ENCODE measurements around the gene CYP46A1.

CYP46A1 gene

DNA sequence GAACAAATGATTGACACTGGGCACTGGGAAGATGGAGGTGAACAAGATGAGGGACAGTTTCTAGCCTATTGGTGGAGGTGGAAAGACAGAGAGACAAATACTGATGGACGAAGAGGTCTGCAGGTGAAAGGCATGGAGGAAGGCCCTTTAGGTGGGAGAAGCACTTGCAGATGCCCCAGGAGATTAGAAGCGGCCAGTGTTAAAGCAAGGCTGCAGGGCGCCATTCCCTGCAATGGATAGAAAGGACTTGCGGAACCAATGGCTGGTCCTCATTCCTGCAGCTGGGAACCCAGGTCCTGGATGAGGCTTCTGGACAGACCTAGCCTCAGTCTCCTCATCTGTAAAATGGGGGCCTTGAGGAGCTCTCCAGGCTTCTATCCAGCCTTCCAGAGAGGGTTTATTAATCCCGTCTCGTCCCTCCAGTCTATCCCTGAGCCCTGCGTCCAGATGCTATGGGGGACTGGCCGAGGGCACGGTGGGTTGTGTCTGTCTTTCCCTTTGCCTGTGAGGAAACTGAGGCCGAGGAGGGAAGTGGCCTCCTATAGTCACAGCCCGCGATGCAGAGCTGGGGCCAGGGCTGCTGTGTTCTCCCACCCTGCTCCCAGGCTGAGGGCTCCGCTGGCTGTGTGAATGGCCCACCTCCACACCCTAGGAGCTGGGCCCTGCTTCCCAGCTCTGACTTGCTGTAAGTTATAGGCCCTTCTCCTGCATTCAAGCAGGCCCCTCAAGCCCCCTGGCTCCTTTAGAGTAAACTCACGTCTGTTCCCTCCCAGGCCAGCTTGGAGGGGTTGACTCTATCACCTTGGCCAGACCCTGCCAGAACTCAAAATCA is 33.0 kb downstream of the CYP46A1 start:
- TF ChIP-seq SIN3A (IDR thresholded peaks at IDR 0.05; ENCODE audit: borderline replicate concordance, insufficient read depth, low read length), result no peak
- TF ChIP-seq POLR2AphosphoS5 (IDR thresholded peaks at IDR 0.05; ENCODE audit: low read depth, low read length), result no peak
- no peak for TF ChIP-seq TAF1 (IDR thresholded peaks at IDR 0.05; ENCODE audit: borderline replicate concordance, insufficient read depth, low read length)
- TF ChIP-seq FOXP2 (optimal IDR thresholded peaks at IDR 0.05; ENCODE audit: borderline replicate concordance, extremely low read depth, extremely low read length, insufficient read depth), result no peak
- TF ChIP-seq, protein P1, sequence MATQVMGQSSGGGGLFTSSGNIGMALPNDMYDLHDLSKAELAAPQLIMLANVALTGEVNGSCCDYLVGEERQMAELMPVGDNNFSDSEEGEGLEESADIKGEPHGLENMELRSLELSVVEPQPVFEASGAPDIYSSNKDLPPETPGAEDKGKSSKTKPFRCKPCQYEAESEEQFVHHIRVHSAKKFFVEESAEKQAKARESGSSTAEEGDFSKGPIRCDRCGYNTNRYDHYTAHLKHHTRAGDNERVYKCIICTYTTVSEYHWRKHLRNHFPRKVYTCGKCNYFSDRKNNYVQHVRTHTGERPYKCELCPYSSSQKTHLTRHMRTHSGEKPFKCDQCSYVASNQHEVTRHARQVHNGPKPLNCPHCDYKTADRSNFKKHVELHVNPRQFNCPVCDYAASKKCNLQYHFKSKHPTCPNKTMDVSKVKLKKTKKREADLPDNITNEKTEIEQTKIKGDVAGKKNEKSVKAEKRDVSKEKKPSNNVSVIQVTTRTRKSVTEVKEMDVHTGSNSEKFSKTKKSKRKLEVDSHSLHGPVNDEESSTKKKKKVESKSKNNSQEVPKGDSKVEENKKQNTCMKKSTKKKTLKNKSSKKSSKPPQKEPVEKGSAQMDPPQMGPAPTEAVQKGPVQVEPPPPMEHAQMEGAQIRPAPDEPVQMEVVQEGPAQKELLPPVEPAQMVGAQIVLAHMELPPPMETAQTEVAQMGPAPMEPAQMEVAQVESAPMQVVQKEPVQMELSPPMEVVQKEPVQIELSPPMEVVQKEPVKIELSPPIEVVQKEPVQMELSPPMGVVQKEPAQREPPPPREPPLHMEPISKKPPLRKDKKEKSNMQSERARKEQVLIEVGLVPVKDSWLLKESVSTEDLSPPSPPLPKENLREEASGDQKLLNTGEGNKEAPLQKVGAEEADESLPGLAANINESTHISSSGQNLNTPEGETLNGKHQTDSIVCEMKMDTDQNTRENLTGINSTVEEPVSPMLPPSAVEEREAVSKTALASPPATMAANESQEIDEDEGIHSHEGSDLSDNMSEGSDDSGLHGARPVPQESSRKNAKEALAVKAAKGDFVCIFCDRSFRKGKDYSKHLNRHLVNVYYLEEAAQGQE (IDR thresholded peaks at IDR 0.05; ENCODE audit: insufficient read depth in 1 of 2, low read depth in 2 of 2, low read length in 2 of 2), result no peak

DNA sequence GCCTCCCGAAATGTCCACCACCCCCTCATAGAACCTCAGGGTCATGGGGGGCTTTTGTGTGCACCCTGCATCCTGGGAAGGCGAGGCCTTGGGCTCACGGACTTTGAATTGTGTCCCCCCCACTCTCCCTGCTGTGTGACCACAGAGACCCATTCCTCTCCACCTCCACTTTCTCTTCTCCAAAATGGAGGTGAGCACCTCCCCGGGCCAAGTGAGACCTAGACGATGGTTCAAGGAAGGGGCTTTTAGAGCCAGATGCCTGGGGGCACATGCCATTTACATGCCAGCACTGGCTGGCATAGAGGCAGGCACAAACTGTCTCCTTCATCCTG is 33.5 kb downstream of the CYP46A1 start:
- no peak for TF ChIP-seq TAF1 (IDR thresholded peaks at IDR 0.05; ENCODE audit: borderline replicate concordance, insufficient read depth, low read length)
- TF ChIP-seq POLR2AphosphoS5 (IDR thresholded peaks at IDR 0.05; ENCODE audit: low read depth, low read length), result no peak
- TF ChIP-seq, protein P1 (IDR thresholded peaks at IDR 0.05; ENCODE audit: insufficient read depth in 1 of 2, low read depth in 2 of 2, low read length in 2 of 2), result no peak
- no peak for TF ChIP-seq FOXP2 (optimal IDR thresholded peaks at IDR 0.05; ENCODE audit: borderline replicate concordance, extremely low read depth, extremely low read length, insufficient read depth)
- no peak for TF ChIP-seq SIN3A (IDR thresholded peaks at IDR 0.05; ENCODE audit: borderline replicate concordance, insufficient read depth, low read length)

DNA sequence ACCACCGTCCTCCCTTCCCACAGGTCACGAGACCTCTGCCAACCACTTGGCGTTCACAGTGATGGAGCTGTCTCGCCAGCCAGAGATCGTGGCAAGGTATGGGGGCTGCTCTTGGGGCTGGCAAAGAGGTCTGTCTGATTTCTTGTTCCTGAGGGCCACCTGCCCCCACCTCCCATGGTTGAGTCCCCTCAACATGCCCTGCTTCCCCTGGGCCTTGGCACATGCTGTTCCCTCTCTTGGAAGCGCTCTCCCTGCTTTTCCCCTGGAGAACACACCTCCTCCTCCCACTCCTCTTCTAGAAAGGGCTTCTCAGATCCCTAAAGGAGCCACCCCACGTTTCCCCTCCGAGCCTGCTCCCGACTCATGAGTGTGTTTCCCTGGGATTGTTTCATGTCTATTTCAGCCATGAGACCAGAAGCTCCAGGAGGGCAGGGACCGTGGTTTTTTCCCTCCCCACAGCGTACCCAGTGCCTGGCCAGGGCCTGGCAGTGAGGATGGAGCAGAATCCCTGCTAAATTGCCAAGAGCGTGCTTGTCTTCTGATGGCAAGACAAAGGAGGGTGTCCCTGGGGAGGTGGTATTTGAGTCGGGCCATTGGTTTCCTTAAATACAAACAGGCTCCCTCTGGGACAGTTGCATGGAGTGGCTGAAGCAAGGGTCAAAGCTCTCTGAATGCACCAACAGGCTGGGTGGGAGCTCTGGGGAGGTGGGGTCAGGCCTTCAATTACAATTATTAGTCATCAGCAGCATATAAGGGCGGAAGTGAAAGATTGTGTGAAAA is 34.1 kb downstream of the CYP46A1 start:
- TF ChIP-seq SIN3A (IDR thresholded peaks at IDR 0.05; ENCODE audit: borderline replicate concordance, insufficient read depth, low read length) (no peak), FOXP2 (optimal IDR thresholded peaks at IDR 0.05; ENCODE audit: borderline replicate concordance, extremely low read depth, extremely low read length, insufficient read depth) (no peak), POLR2AphosphoS5 (IDR thresholded peaks at IDR 0.05; ENCODE audit: low read depth, low read length) (no peak), TAF1 (IDR thresholded peaks at IDR 0.05; ENCODE audit: borderline replicate concordance, insufficient read depth, low read length) (no peak)
- TF ChIP-seq, protein P1 (IDR thresholded peaks at IDR 0.05; ENCODE audit: insufficient read depth in 1 of 2, low read depth in 2 of 2, low read length in 2 of 2), result no peak

DNA sequence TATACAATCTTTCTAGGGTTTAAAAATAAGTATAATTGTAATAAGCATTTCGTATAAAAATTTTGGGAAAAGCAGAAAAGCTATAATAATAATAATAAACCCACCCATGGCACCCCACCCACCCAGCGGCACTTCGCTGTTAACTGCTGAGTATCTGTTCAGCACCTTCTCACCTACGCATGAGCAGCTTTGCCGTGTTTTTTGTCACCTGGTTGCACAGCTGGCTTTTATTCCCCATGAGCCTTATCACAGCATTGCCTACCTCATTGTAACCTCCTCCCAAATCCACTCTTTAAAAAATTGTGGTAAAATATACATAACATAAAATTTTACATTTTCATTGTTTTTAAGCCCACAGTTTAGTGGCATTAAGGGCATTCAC is 34.7 kb downstream of the CYP46A1 start:
- TF ChIP-seq, protein P1 (IDR thresholded peaks at IDR 0.05; ENCODE audit: insufficient read depth in 1 of 2, low read depth in 2 of 2, low read length in 2 of 2), result no peak
- TF ChIP-seq TAF1 (IDR thresholded peaks at IDR 0.05; ENCODE audit: borderline replicate concordance, insufficient read depth, low read length) (no peak), FOXP2 (optimal IDR thresholded peaks at IDR 0.05; ENCODE audit: borderline replicate concordance, extremely low read depth, extremely low read length, insufficient read depth) (no peak), POLR2AphosphoS5 (IDR thresholded peaks at IDR 0.05; ENCODE audit: low read depth, low read length) (no peak), SIN3A (IDR thresholded peaks at IDR 0.05; ENCODE audit: borderline replicate concordance, insufficient read depth, low read length) (no peak)
